NCI-H1417 (cell line): ENCODE data around the gene ADAMTS12.
"Not testable (repeated sequence)": the region's sequence is repeated elsewhere in the genome, so short reads cannot be mapped to it uniquely, and the experiment has no call there.

ENCODE experiments used
- DNase-seq, 3 experiments: peaks; one replicate each; lab custom pipeline; 2025; lab: John Stamatoyannopoulos, UW

Gene ADAMTS12

GRCh38 chr5:33906248-33906647 is 14.5 kb upstream of the ADAMTS12 start:
- DNase-seq, result not testable (repeated sequence)

GRCh38 chr5:33905381-33905780 is 13.6 kb upstream of the ADAMTS12 start:
- DNase-seq, result no peak

GRCh38 chr5:33903118-33903517 is 11.3 kb upstream of the ADAMTS12 start:
- DNase-seq, result no peak

- DNase-seq, result no peak
Measured at GRCh38 chr5:33901156-33901555, 9.4 kb upstream of the ADAMTS12 start.

GRCh38 chr5:33894566-33894965 is 2.8 kb upstream of the ADAMTS12 start:
- no peak for DNase-seq

- peak in 2 of 3 experiments; percentile 14 to 30 for DNase-seq
Measured at GRCh38 chr5:33892620-33893137, 889 bp upstream of the ADAMTS12 start.

GRCh38 chr5:33891446-33891787 is 373 bp downstream of the ADAMTS12 start:
- DNase-seq, result no peak

- no peak for DNase-seq
Measured at GRCh38 chr5:33890131-33891032, 1.4 kb downstream of the ADAMTS12 start.

- no peak for DNase-seq
Measured at GRCh38 chr5:33888587-33888986, 3.2 kb downstream of the ADAMTS12 start.

- no peak for DNase-seq
Measured at GRCh38 chr5:33887268-33887667, 4.5 kb downstream of the ADAMTS12 start.

GRCh38 chr5:33886283-33886682 is 5.5 kb downstream of the ADAMTS12 start:
- DNase-seq, result no peak

GRCh38 chr5:33885679-33886078 is 6.1 kb downstream of the ADAMTS12 start:
- DNase-seq, result no peak

GRCh38 chr5:33883482-33883881 is 8.3 kb downstream of the ADAMTS12 start:
- no peak for DNase-seq

- no peak for DNase-seq
Measured at GRCh38 chr5:33880319-33880718, 11.5 kb downstream of the ADAMTS12 start.

- DNase-seq, result no peak
Measured at GRCh38 chr5:33877449-33877848, 14.3 kb downstream of the ADAMTS12 start.

- DNase-seq, result no peak
Measured at GRCh38 chr5:33867241-33867640, 24.5 kb downstream of the ADAMTS12 start.

GRCh38 chr5:33859177-33859576 is 32.6 kb downstream of the ADAMTS12 start:
- DNase-seq, result peak; percentile 16 to 53 (median 29)

- no peak for DNase-seq
Measured at GRCh38 chr5:33857037-33857436, 34.8 kb downstream of the ADAMTS12 start.

- DNase-seq, result no peak
Measured at GRCh38 chr5:33855396-33855795, 36.4 kb downstream of the ADAMTS12 start.

GRCh38 chr5:33854733-33855151 is 37.0 kb downstream of the ADAMTS12 start:
- DNase-seq, result no peak

- DNase-seq, result no peak
Measured at GRCh38 chr5:33852837-33853236, 39.0 kb downstream of the ADAMTS12 start.

- no peak for DNase-seq
Measured at GRCh38 chr5:33852319-33852718, 39.5 kb downstream of the ADAMTS12 start.

- no peak for DNase-seq
Measured at GRCh38 chr5:33850100-33850594, 41.6 kb downstream of the ADAMTS12 start.
